Measurements from ENCODE around the gene TBXT. TPM values are rescaled to one million over a fixed set of nuclear protein-coding genes. Genes with fewer than 3 reads are reported as not detected.

Gene TBXT
- total and polyA plus RNA-seq, 2 of the 8 experiments (the other 6 are each of a cell fraction or from before 2014, with no cell fraction given) = 0.18 to 0.24 TPM

DNA sequence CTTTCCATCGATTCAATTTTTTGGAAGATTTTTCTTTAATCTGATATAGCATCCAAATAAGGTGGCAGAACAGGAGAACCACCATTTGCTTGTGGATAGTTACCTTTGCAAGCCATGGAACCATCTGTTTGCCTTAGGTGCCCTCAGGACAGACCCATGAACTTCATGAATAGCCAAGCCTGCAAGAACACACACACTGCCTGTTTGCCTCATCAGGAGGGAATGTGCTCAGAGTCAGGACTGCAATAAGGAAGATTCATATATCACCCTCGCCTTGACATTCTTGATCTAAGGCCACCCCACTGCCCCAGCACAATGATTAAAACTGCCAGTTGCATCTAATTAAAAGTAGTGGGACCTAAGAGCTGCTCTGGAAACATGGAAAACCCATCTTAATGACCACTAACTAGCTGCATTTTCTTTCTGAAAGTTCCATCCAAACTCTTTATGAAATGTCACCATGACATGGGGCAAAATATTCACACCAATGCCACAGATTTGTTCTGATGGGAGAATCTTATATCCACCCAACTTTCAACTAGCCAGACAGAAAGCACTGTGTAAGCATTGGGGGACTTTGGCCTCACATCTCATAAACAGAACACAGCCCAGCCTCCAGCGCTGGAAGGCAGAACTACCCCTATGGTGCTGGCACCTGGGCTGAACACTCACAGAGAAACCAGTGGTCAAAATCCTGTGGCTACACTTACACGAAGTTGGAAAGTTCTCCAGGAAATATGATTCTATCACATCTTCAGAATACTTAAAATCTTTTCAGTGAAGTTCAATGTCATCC is 48.3 kb downstream of the TBXT start (continued):
- TF ChIP-seq RFX5 (IDR thresholded peaks at IDR 0.05; ENCODE audit: borderline replicate concordance, low read depth, low read length) = no peak
- TF ChIP-seq FOSL1 (IDR thresholded peaks at IDR 0.05; ENCODE audit: insufficient read depth, low read depth, low read length) = no peak
- TF ChIP-seq CBX5 (IDR thresholded peaks at IDR 0.05; ENCODE audit: low read depth, low read length) = no peak
- TF ChIP-seq, protein P1, sequence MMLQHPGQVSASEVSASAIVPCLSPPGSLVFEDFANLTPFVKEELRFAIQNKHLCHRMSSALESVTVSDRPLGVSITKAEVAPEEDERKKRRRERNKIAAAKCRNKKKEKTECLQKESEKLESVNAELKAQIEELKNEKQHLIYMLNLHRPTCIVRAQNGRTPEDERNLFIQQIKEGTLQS (IDR thresholded peaks at IDR 0.05; ENCODE audit: insufficient read depth, low read depth, low read length) = no peak
- TF ChIP-seq PHF8 (conservative IDR thresholded peaks at IDR 0.05; ENCODE audit: low read depth, low read length) = no peak
- TF ChIP-seq, protein P2, sequence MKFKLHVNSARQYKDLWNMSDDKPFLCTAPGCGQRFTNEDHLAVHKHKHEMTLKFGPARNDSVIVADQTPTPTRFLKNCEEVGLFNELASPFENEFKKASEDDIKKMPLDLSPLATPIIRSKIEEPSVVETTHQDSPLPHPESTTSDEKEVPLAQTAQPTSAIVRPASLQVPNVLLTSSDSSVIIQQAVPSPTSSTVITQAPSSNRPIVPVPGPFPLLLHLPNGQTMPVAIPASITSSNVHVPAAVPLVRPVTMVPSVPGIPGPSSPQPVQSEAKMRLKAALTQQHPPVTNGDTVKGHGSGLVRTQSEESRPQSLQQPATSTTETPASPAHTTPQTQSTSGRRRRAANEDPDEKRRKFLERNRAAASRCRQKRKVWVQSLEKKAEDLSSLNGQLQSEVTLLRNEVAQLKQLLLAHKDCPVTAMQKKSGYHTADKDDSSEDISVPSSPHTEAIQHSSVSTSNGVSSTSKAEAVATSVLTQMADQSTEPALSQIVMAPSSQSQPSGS (IDR thresholded peaks at IDR 0.05; ENCODE audit: low read length) = no peak

All from H1 (cell line).